Raji (cell line): ENCODE results near the gene DRD5.

Source experiments
- POLR2A ChIP-seq: IDR thresholded peaks from 2 replicates; pipeline ENCODE4 v1.6.1; 2011; ENCODE audit warnings: low read depth, low read length, control low read depth; ENCODE audit not compliant: insufficient read depth

The DRD5 gene

GRCh38 chr4:9781343-9782135 is at the start of gene DRD5:
Gene DRD5, plus strand, starts transcription at chr4:9781634. Its CDS starts 396 bp downstream, at chr4:9782030.
- TF ChIP-seq POLR2A: no peak

DNA sequence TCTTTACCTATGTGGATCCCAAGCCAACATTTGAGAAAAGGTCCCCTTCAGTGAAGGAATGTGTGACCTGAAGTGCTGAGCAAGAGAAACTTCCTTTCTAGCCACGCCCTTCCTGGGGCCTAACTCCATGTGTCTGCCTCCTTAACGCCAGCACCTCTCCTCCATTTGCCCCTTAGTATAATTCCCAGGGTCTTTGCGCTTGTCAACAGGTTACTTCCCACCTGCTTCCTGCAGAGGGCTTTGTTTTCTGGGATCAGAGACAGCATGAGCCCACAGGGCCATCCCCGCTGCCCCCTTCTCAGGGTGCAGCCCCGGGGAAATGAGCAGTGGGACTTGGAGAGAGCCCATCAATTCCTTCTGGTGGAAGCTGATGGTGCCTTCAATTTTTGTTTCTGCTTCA is 45.9 kb upstream of the DRD5 start:
- TF ChIP-seq POLR2A: no peak

GRCh38 chr4:9745782-9746181 is 35.7 kb upstream of the DRD5 start:
- TF ChIP-seq POLR2A: no peak

- TF ChIP-seq POLR2A: no peak
These were observed 22.7 kb upstream of the DRD5 start for GRCh38 chr4:9758641-9759317.

GRCh38 chr4:9762823-9763475 is 18.5 kb upstream of the DRD5 start:
- TF ChIP-seq POLR2A: no peak

DNA sequence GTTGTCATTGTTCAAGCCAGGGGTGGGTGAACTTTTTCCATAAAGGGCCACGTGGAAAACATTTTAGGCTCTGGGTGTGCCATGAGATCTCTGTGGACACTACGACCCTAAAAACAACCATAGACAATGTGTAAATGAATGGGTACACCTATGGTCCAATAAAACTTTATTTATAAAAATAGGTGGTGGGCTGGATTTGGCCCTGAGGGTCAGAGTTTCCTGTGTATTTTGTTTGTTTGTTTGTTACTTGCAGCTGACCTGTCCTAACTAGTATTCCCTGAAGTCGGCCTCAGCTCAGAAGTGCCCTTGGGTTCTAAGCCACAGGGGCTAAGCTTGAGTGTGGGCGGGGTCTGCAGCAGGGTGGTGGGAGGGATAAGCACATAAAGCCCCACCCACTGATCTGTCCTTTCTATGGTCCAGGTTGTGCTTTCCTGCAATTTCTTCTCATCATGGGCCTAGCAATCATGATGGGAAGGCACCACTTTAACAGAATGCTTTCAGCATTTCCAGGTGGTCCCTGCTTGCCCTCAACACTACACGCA is 17.2 kb upstream of the DRD5 start:
- no peak for TF ChIP-seq POLR2A

- no peak for TF ChIP-seq POLR2A
These were observed 16.3 kb upstream of the DRD5 start for GRCh38 chr4:9765091-9765490.

DNA sequence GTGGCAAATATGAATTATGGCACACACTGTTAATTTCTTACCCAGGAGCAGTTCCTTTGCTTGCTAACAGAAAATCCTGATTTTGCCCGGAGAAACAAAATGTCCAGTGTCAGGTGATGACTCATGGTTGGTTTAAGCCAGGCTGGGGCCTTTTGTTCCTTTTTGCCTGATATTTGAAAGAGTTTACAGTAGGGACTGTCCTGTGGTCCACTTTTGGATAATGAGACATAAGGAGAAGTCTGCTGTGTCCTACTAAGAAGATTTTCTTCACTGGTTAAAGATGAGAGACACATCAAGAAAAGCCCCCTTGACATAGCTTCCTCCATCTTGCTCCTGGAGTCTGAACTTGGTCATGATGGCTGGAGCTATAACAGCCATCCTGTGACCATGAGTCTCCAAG is 12.1 kb upstream of the DRD5 start:
- no peak for TF ChIP-seq POLR2A

- TF ChIP-seq POLR2A: no peak
These were observed 10.4 kb upstream of the DRD5 start for GRCh38 chr4:9771034-9771433.

GRCh38 chr4:9773471-9773870 is 8.0 kb upstream of the DRD5 start:
- TF ChIP-seq POLR2A: no peak

- TF ChIP-seq POLR2A: no peak
These were observed 652 bp downstream of the DRD5 start for GRCh38 chr4:9782136-9782436.

GRCh38 chr4:9792381-9792780 is 10.9 kb downstream of the DRD5 start:
- TF ChIP-seq POLR2A: no peak

GRCh38 chr4:9800848-9801247 is 19.4 kb downstream of the DRD5 start:
- no peak for TF ChIP-seq POLR2A

DNA sequence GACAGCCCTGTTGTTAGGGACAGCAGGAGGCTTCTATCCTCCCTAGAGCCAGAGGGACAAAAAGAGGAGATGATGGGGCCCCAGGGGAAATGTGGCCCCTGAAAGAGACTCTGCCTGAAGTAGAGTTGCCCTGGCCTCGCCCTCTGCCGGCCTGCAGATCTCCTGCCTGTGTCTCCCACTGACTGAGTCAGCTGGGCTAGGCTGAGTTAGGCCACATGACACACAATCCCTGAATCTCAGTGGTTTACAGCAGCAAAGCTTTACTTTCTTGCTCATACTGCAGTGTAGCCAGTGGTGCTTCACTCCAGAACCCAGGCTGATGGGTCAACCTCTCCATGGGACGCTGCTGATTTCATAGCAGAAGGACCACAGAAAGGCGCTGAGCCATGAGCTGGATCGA is 23.5 kb downstream of the DRD5 start:
- no peak for TF ChIP-seq POLR2A

GRCh38 chr4:9808077-9808476 is 26.6 kb downstream of the DRD5 start:
- no peak for TF ChIP-seq POLR2A

DNA sequence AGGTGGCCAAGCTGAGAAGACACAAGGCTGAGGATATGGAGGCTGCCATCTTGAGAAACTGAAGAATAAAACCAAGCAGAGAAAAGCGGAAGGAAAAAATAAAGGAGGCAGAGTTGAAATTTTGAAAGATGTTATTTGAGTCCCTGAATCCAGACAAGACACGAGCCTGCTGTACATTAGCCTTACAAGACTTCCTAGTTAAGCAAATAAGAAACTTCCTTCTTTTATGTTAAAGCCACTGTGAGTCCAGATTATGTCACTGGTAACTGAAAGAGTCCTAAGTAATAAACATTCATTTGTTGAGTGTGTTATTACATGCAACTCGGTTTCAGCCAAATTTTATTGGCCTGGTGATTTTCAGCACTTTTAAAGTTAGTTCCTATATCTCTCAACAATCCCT is 30.4 kb downstream of the DRD5 start:
- TF ChIP-seq POLR2A: no peak
